Loucy (cell line): ENCODE measurements around the gene DCLRE1C.

Experiments used
- H2AFZ ChIP-seq: fragments of 200-600 bp; sonication (generic); 2 replicates; pipeline ENCODE4 v1.6.0; 2016; ENCODE audit warnings: antibody characterized with exemption, mild to moderate bottlenecking, low read length, moderate library complexity
- H3F3A ChIP-seq: fragments of 200-600 bp; 2 replicates; pipeline ENCODE4 v1.6.0; 2016; ENCODE audit warnings: antibody characterized with exemption, low read depth, mild to moderate bottlenecking
- H3K27me3 ChIP-seq: fragments of 200-600 bp; sonication (generic); 2 replicates; pipeline ENCODE4 v1.6.1; 2014; ENCODE audit warnings: low read length, mild to moderate bottlenecking; ENCODE audit not compliant: insufficient read depth, poor library complexity, severe bottlenecking
- H3K36me3 ChIP-seq: fragments of 200-600 bp; sonication (generic); 2 replicates; pipeline ENCODE4 v1.6.1; 2016; ENCODE audit warnings: low read length; ENCODE audit not compliant: insufficient read depth
- H3K4me1 ChIP-seq: fragments of 200-600 bp; sonication (generic); 2 replicates; pipeline ENCODE4 v1.5.1; 2014; ENCODE audit warnings: low read length, mild to moderate bottlenecking; ENCODE audit not compliant: insufficient read depth, poor library complexity, severe bottlenecking
- H3K4me2 ChIP-seq: fragments of 200-600 bp; sonication (generic); 2 replicates; pipeline ENCODE4 v1.6.0; 2014; ENCODE audit warnings: antibody characterized with exemption, low read length, low read depth, mild to moderate bottlenecking; ENCODE audit not compliant: poor library complexity, severe bottlenecking
- H3K4me3 ChIP-seq: fragments of 200-600 bp; sonication (generic); 2 replicates; pipeline ENCODE4 v1.5.1; 2014; ENCODE audit warnings: low read length, mild to moderate bottlenecking, mixed read lengths; ENCODE audit not compliant: poor library complexity, severe bottlenecking
- H3K79me2 ChIP-seq: fragments of 200-600 bp; sonication (generic); 2 replicates; pipeline ENCODE4 v1.6.1; 2014; ENCODE audit warnings: low read length; ENCODE audit not compliant: insufficient read depth
- H3K9ac ChIP-seq: fragments of 200-600 bp; sonication (generic); 2 replicates; pipeline ENCODE4 v1.6.0; 2014; ENCODE audit warnings: mild to moderate bottlenecking, low read depth, low read length, moderate library complexity; ENCODE audit not compliant: poor library complexity, severe bottlenecking
- H3K9me2 ChIP-seq: fragments of 200-600 bp; sonication (generic); replicated peaks from 2 replicates; pipeline ENCODE4 v1.6.1; 2016; ENCODE audit warnings: low read depth, low read length, mixed read lengths
- H3K9me3 ChIP-seq: fragments of 200-600 bp; sonication (generic); 2 replicates; pipeline ENCODE4 v1.6.1; 2014; ENCODE audit warnings: mild to moderate bottlenecking, antibody characterized with exemption, low read length, low read depth; ENCODE audit not compliant: insufficient read depth
- H4K20me1 ChIP-seq: fragments of 200-600 bp; sonication (generic); 2 replicates; pipeline ENCODE4 v1.6.0; 2014; ENCODE audit warnings: antibody characterized with exemption, low read length, mild to moderate bottlenecking; ENCODE audit not compliant: insufficient read depth, poor library complexity, severe bottlenecking
- EZH2phosphoT487 ChIP-seq: fragments of 200-600 bp; IDR thresholded peaks from 2 replicates; pipeline ENCODE4 v1.6.1; 2018; ENCODE audit warnings: antibody characterized with exemption, mild to moderate bottlenecking, moderate library complexity, borderline replicate concordance
- TF ChIP-seq, protein P1 (sequence below): fragments of 200-600 bp; sonication (generic); conservative IDR thresholded peaks from 2 replicates; pipeline ENCODE4 v1.5.1; 2014; ENCODE audit warnings: mild to moderate bottlenecking, antibody characterized with exemption, low read length

Gene DCLRE1C

DNA sequence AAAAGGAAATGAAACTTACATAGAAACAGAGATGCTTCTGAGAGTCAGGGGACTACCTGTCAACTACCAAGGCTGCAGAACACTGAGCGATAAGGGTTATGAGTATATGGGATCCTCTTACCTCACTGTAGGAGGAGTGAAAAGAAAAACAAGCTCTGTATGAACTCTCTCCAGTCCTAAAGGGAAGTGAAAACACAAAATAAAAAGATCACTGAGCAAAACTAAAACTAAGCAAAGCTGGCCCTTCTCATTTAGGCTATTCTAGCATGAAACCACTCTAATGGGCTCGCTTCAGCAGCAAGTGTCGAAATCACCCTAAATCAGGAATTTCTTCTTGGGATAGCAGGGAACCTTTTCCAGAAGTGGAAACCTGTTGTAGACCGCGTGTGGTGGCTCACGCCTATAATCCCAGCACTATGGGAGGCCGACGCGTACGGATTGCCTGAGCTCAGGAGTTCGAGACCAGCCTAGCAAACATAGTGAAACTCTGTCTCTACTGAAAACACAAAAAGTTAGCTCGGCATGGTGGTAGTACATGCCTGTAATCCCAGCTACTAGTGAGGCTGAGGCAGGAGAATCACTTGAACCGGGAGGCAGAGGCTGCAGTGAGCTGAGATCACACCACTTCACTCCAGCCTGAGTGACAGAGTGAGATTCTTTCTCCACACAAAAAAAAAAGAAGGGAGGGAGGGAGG is 27.0 kb downstream of the DCLRE1C start:
- no peaks in the 10 kb centered on the region for H3K79me2 ChIP-seq

DNA sequence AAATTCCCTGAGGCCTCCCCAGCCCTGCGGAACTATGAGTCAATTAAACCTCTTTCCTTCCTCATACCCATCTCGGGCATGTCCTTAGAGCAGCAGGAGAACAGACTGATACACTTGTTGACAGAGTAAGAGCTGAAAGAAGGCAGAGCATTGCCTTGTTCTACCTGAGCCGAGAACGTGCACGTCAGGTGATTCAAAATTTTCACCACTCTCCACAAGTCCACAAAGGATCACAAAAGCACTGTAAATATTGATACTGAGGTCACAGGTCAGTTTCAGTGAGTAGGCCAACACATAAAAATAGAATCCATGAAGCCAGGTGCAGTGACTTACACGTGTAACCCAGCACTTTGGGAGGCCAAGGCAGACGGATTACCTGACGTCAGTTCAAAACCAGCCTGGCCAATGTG is 27.8 kb downstream of the DCLRE1C start:
- H3F3A ChIP-seq, result no peaks in the 10 kb centered on the region
- no peaks in the 10 kb centered on the region for H3K9me3 ChIP-seq
- H3K4me1 ChIP-seq, result no peaks in the 10 kb centered on the region
- no peak overlapping the region for H2AFZ ChIP-seq
- no peaks in the 10 kb centered on the region for H3K9me2 ChIP-seq
- H3K36me3 ChIP-seq, result peaks cover 83% of the 10 kb centered on the region; the same call in 1 of the 2 replicates
- no peak overlapping the region for H3K9ac ChIP-seq
- no peak overlapping the region for H3K4me3 ChIP-seq
- no peaks in the 10 kb centered on the region for H3K79me2 ChIP-seq
- TF ChIP-seq, protein P1, sequence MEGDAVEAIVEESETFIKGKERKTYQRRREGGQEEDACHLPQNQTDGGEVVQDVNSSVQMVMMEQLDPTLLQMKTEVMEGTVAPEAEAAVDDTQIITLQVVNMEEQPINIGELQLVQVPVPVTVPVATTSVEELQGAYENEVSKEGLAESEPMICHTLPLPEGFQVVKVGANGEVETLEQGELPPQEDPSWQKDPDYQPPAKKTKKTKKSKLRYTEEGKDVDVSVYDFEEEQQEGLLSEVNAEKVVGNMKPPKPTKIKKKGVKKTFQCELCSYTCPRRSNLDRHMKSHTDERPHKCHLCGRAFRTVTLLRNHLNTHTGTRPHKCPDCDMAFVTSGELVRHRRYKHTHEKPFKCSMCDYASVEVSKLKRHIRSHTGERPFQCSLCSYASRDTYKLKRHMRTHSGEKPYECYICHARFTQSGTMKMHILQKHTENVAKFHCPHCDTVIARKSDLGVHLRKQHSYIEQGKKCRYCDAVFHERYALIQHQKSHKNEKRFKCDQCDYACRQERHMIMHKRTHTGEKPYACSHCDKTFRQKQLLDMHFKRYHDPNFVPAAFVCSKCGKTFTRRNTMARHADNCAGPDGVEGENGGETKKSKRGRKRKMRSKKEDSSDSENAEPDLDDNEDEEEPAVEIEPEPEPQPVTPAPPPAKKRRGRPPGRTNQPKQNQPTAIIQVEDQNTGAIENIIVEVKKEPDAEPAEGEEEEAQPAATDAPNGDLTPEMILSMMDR, result no peak
- no peak for TF ChIP-seq EZH2phosphoT487
- no peaks in the 10 kb centered on the region for H3K27me3 ChIP-seq
- H3K4me2 ChIP-seq, result no peak overlapping the region
- no peaks in the 10 kb centered on the region for H4K20me1 ChIP-seq

More for the DNA sequence above, 27.0 kb downstream of the DCLRE1C start:
- no peaks in the 10 kb centered on the region for H4K20me1 ChIP-seq
- no peak overlapping the region for H3K9ac ChIP-seq
- H3F3A ChIP-seq, result no peaks in the 10 kb centered on the region
- H3K9me3 ChIP-seq, result no peaks in the 10 kb centered on the region
- no peak overlapping the region for H2AFZ ChIP-seq
- no peak overlapping the region for H3K4me3 ChIP-seq
- H3K4me2 ChIP-seq, result no peak overlapping the region
- H3K36me3 ChIP-seq, result peaks cover 83% of the 10 kb centered on the region; the same call in 1 of the 2 replicates
- no peaks in the 10 kb centered on the region for H3K9me2 ChIP-seq
- TF ChIP-seq EZH2phosphoT487, result no peak
- TF ChIP-seq, protein P1, result no peak
- no peaks in the 10 kb centered on the region for H3K27me3 ChIP-seq
- H3K4me1 ChIP-seq, result no peaks in the 10 kb centered on the region

DNA sequence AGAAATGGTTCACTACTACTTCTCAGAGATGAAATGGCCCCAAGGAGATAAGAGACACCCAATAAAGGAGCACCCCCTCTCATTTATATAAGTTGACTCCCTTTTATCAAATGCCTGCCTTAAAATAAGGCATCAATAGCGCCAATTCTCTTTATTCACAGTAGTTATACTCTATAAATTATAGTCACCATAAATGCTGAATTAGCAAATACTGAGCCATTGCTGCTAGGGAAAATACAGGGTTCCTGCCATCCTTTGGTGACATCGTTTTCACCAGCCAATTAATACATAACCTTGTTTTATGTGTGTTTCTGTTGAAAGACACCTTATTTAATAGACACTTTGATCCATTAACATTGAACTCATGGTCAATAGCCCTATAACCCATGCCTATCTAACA is 28.6 kb downstream of the DCLRE1C start:
- H3K9ac ChIP-seq, result no peak overlapping the region
- no peaks in the 10 kb centered on the region for H3K27me3 ChIP-seq
- no peaks in the 10 kb centered on the region for H3K79me2 ChIP-seq
- no peak for TF ChIP-seq EZH2phosphoT487
- TF ChIP-seq, protein P1, result no peak
- H3K9me3 ChIP-seq, result no peaks in the 10 kb centered on the region
- H3K36me3 ChIP-seq, result peaks cover 82% of the 10 kb centered on the region; the same call in 1 of the 2 replicates
- no peaks in the 10 kb centered on the region for H3K9me2 ChIP-seq
- no peak overlapping the region for H3K4me3 ChIP-seq
- no peak overlapping the region for H2AFZ ChIP-seq
- H4K20me1 ChIP-seq, result no peaks in the 10 kb centered on the region
- no peaks in the 10 kb centered on the region for H3F3A ChIP-seq
- H3K4me2 ChIP-seq, result no peak overlapping the region
- no peaks in the 10 kb centered on the region for H3K4me1 ChIP-seq
